Brain microvascular endothelial cell (primary cell): ENCODE results near the gene POLDIP3.
A peak's percentile ranks its signal among the peaks of the same experiment; 100 is the strongest.

Experiments
- DNase-seq: peaks from one replicate; pipeline ENCODE4 v3.0.0-alpha.2; 2020
- H3K27ac ChIP-seq: fragments of 250-450 bp; sonication (Bioruptor Pico); 2 replicates; pipeline ENCODE4 v1.5.1; 2020; ENCODE audit warnings: mild to moderate bottlenecking, moderate library complexity
- H3K27me3 ChIP-seq: fragments of 250-450 bp; sonication (Bioruptor Pico); replicated peaks from 2 replicates; pipeline ENCODE4 v1.5.1; 2020; ENCODE audit warnings: mild to moderate bottlenecking
- H3K36me3 ChIP-seq: fragments of 250-450 bp; sonication (Bioruptor Pico); replicated peaks from 2 replicates; pipeline ENCODE4 v1.5.1; 2020; ENCODE audit warnings: mild to moderate bottlenecking
- H3K4me3 ChIP-seq: 2 replicates; pipeline ENCODE4 v1.5.1; 2011; ENCODE audit warnings: low read depth, mild to moderate bottlenecking, control low read depth, low read length, moderate library complexity
- CTCF ChIP-seq: IDR thresholded peaks from 2 replicates; pipeline ENCODE4 v1.5.1; 2011; ENCODE audit warnings: low read depth, mild to moderate bottlenecking, moderate library complexity, low read length, control low read depth, inconsistent platforms; ENCODE audit errors: missing control alignments
- in situ Hi-C: cut with HindIII; loops from 2 replicates; pipeline ENCODE4 v1.10.0; 2017; ENCODE audit warnings: low sequenced_read_pairs, low pct_ligation_motif_present

POLDIP3 gene

DNA sequence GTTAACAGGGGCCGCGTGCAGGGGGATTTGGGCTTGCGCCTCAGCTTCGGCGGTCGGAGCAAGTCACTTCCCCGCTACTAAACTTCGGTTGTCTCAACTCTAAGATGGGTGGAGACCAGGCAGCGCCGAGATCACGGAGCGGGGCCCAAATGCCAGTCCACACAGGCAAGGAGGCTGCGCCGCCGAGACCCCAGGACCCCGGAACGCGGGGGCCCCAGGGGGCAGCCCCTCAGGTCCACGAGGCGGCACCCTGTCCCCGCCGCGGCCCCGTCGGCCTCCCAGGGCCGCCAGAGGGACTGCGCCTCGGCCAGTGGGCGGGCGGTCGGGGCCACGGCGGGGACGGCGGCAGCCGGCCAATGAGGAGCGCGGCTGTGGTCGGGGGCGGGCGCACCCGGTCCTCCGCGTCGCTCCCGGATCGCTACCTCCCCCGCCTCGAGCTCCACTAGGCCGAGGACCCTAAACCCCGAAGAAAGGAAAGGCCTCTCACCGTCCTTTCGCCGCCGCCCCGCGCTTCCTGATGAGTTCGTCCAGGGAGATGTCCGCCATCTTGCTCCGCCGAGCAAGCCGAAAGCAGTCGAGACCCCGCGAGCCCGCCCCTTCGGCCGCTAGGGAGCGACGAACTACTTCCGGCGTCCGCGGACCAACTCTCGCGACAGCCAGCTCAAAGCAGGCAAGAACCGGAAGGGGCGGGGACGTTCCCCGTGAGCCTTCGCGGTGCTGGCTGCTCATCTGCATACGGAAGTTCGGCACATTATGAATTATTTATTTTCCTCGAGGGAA lies at the start of gene POLDIP3:
Gene POLDIP3, minus strand, starts transcription at position 572 of the 780 bp plus-strand sequence. Its CDS starts 26 bp downstream, at position 546.
- Histone ChIP-seq H3K4me3 (peak within 1 kb of the TSS; percentile 77), H3K27me3 (no peaks in the 10 kb centered on the region), H3K27ac (peak within 1 kb of the TSS; percentile 98), H3K36me3 (peaks cover 3% of the 10 kb centered on the region)
- DNase-seq, result peak; percentile 97
- in situ Hi-C loops, result no loop called here
- TF ChIP-seq CTCF, result peak; percentile 44

GRCh38 chr22:42661985-42662831 lies 47.5 kb upstream of the POLDIP3 start:
- Histone ChIP-seq H3K4me3 (peak overlapping the region; percentile 63), H3K27me3 (no peaks in the 10 kb centered on the region), H3K27ac (no peak overlapping the region), H3K36me3 (no peaks in the 10 kb centered on the region)
- peak; percentile 70 for TF ChIP-seq CTCF
- DNase-seq, result peak; percentile 45
- in situ Hi-C loops, result no loop called here

- H3K36me3 ChIP-seq, result no peaks in the 10 kb centered on the region
- TF ChIP-seq CTCF, result no peak
- DNase-seq, result no peak
- in situ Hi-C loops, result no loop called here
- H3K27me3 ChIP-seq, result no peaks in the 10 kb centered on the region
- no peak overlapping the region for H3K4me3 ChIP-seq
- H3K27ac ChIP-seq, result no peak overlapping the region
Measured at GRCh38 chr22:42656578-42656977, 41.9 kb upstream of the POLDIP3 start.

DNA sequence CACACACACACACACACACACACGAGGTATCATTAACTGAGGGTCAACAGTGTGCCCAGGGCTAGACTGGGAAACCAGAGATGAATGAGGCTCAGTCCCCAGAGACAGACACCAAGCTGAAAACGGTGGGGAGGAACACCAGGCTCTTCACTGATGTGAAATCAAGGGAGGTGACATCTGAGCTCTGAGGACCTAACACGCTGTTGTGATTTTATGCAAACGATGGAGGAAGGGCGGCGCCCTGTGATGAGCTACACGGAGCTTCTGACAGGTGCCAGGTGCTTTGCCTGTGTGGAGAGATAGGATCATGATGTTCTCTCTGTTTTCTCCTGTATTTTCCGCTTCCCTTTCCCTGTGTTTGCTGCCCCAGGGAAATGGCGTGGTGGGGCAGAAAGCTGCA lies 41.0 kb upstream of the POLDIP3 start:
- in situ Hi-C loops, result no loop called here

GRCh38 chr22:42654436-42655073 lies 39.9 kb upstream of the POLDIP3 start:
- in situ Hi-C loops, result no loop called here
- no peak for TF ChIP-seq CTCF
- no peak for DNase-seq

More for the DNA sequence above, 41.0 kb upstream of the POLDIP3 start:
- Histone ChIP-seq H3K27me3 (no peaks in the 10 kb centered on the region), H3K36me3 (no peaks in the 10 kb centered on the region), H3K4me3 (no peak overlapping the region), H3K27ac (no peak overlapping the region)
- DNase-seq, result no peak
- TF ChIP-seq CTCF, result no peak

More at GRCh38 chr22:42654436-42655073, 39.9 kb upstream of the POLDIP3 start:
- H3K27ac ChIP-seq, result no peak overlapping the region
- H3K4me3 ChIP-seq, result no peak overlapping the region
- H3K36me3 ChIP-seq, result no peaks in the 10 kb centered on the region
- no peaks in the 10 kb centered on the region for H3K27me3 ChIP-seq
